Calu3 (cell line): ENCODE results near the gene SLC24A3. TPM values are rescaled to one million over a fixed set of nuclear protein-coding genes. Genes with fewer than 3 reads are reported as not detected.

Experiments
- BruUV-seq: library from RNA; stranded (reverse); fragments of 400-500 nt; replicated peaks from 2 replicates; lab custom pipeline; 2021; lab: Mats Ljungman, UMichigan
- CTCF ChIA-PET: fragments of 300-600 bp; sonication (Branson Sonifier 250); formaldehyde crosslinking; loops from one replicate; lab custom pipeline; 2022; ENCODE audit warnings: antibody characterized with exemption; lab: Charles Lee
- DNase-seq: peaks from one replicate; pipeline ENCODE4 v3.0.0; 2022
- H3K27ac Mint-ChIP-seq: one replicate; pipeline ENCODE4 v1.8.0; 2022; ENCODE audit warnings: mixed read lengths; ENCODE audit not compliant: unreplicated experiment
- H3K27me3 Mint-ChIP-seq: one replicate; pipeline ENCODE4 v1.8.0; 2022; ENCODE audit warnings: mixed read lengths; ENCODE audit not compliant: unreplicated experiment
- H3K36me3 Mint-ChIP-seq: one replicate; pipeline ENCODE4 v1.8.0; 2022; ENCODE audit warnings: mild to moderate bottlenecking, moderate library complexity, mixed read lengths; ENCODE audit not compliant: insufficient read depth, unreplicated experiment
- H3K4me1 Mint-ChIP-seq: one replicate; pipeline ENCODE4 v1.8.0; 2022; ENCODE audit warnings: mild to moderate bottlenecking, low read depth, mixed read lengths; ENCODE audit not compliant: unreplicated experiment
- H3K4me3 Mint-ChIP-seq: one replicate; pipeline ENCODE4 v1.8.0; 2022; ENCODE audit warnings: mild to moderate bottlenecking, low read depth, moderate library complexity, mixed read lengths; ENCODE audit not compliant: unreplicated experiment
- H3K9me3 Mint-ChIP-seq: one replicate; pipeline ENCODE4 v1.8.0; 2022; ENCODE audit warnings: low read depth, mixed read lengths; ENCODE audit not compliant: unreplicated experiment
- CTCF ChIP-seq: fragments of 200-600 bp; IDR thresholded peaks from one replicate; pipeline ENCODE4 v1.8.0; 2022; ENCODE audit warnings: antibody characterized with exemption; ENCODE audit not compliant: unreplicated experiment
- intact Hi-C: fragments of 100-400 bp; cut with micrococcal nuclease; formaldehyde crosslinking; loops from one replicate; pipeline ENCODE4 v1.10.0; 2022; ENCODE audit not compliant: unreplicated experiment
- total RNA-seq: library from RNA; stranded (reverse); gene quantifications from 2 replicates; pipeline ENCODE4 v1.2.3, GENCODE V29; 2022

The SLC24A3 gene
- total RNA-seq, 1 experiment from 2014 or later, result not detected

- CTCF ChIA-PET, result no interaction called here
- no peak overlapping the region for H3K4me3 Mint-ChIP-seq
- no peaks in the 10 kb centered on the region for H3K4me1 Mint-ChIP-seq
- no peak overlapping the region for H3K27ac Mint-ChIP-seq
- DNase-seq, result no peak
- BruUV-seq, result no TSS peak
- peaks cover 6% of the 10 kb centered on the region for H3K27me3 Mint-ChIP-seq
- intact Hi-C loops, result no loop called here
- no peaks in the 10 kb centered on the region for H3K9me3 Mint-ChIP-seq
- H3K36me3 Mint-ChIP-seq, result no peaks in the 10 kb centered on the region
- TF ChIP-seq CTCF, result no peak
Measured at GRCh38 chr20:19338380-19338779, 125.9 kb downstream of the SLC24A3 start.

GRCh38 chr20:19338960-19339359 is 126.5 kb downstream of the SLC24A3 start:
- no peak for TF ChIP-seq CTCF
- DNase-seq, result no peak
- intact Hi-C loops, result no loop called here
- H3K4me3 Mint-ChIP-seq, result no peak overlapping the region
- H3K9me3 Mint-ChIP-seq, result no peaks in the 10 kb centered on the region
- H3K27me3 Mint-ChIP-seq, result no peaks in the 10 kb centered on the region
- no peak overlapping the region for H3K27ac Mint-ChIP-seq
- H3K4me1 Mint-ChIP-seq, result no peaks in the 10 kb centered on the region
- BruUV-seq, result no TSS peak
- H3K36me3 Mint-ChIP-seq, result no peaks in the 10 kb centered on the region
- CTCF ChIA-PET, result no interaction called here

- H3K9me3 Mint-ChIP-seq, result no peaks in the 10 kb centered on the region
- H3K4me1 Mint-ChIP-seq, result no peaks in the 10 kb centered on the region
- intact Hi-C loops, result no loop called here
- H3K4me3 Mint-ChIP-seq, result no peak overlapping the region
- H3K27ac Mint-ChIP-seq, result no peak overlapping the region
- H3K27me3 Mint-ChIP-seq, result no peaks in the 10 kb centered on the region
- CTCF ChIA-PET, result no interaction called here
- BruUV-seq, result no TSS peak
- no peak for TF ChIP-seq CTCF
- no peak for DNase-seq
- no peaks in the 10 kb centered on the region for H3K36me3 Mint-ChIP-seq
Measured at GRCh38 chr20:19341348-19342053, 129.1 kb downstream of the SLC24A3 start.

GRCh38 chr20:19344341-19344740 is 131.9 kb downstream of the SLC24A3 start:
- Mint-ChIP-seq H3K4me1 (no peaks in the 10 kb centered on the region), H3K27ac (no peak overlapping the region), H3K36me3 (no peaks in the 10 kb centered on the region), H3K9me3 (no peaks in the 10 kb centered on the region), H3K27me3 (peaks cover 12% of the 10 kb centered on the region), H3K4me3 (no peak overlapping the region)
- no peak for DNase-seq
- TF ChIP-seq CTCF, result no peak
- CTCF ChIA-PET, result no interaction called here
- intact Hi-C loops, result no loop called here
- BruUV-seq, result no TSS peak
